ENCODE data around the gene RTN4RL1. TPM values are rescaled to one million over a fixed set of nuclear protein-coding genes. Genes with fewer than 3 reads are reported as not detected.

RTN4RL1 gene
- total RNA-seq, 4 donors from 2014 or later, result 7.3 to 12.6 (median 7.8) TPM

DNA sequence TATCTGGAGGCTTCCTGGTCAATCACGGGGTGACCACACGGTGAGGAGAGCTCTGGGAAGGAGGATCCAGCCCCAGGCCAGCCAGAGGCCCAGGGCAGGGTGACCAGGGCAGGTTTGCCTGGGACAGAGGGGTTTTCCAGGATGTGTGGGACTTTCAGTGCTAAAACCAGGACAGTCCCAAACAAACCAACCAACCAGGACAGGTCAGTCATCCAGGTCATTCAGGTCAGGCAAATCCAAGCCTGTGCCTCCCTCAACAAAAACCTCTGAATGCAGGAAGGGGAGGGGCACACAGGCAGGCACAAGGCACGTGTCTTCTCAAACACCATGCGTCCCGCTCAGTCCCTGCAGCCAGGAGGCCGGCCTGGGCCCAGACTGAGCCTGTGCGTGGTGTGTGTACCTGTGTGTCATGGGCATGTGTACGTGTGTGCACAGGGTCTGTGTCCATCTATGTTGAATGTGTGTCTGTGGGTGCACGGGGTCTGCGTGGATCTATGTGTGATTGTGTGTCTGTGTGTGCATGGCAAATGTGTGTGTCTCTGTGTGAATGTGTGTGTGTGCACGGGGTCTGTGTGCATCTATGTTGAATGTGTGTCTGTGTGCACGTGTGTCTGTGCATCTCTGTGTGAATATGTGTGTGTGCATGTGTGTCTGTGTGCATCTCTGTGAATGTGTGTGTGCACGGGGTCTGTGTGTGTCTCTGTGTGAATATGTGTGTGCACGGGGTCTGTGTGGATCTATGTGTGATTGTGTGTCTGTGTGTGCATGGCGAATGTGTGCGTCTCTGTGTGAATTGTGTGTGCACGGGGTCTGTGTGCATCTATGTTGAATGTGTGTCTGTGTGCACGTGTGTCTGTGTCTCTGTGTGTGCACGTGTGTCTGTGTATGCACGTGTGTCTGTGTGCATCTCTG lies 78.9 kb downstream of the RTN4RL1 start:
- DNase-seq (ENCODE audit: low spot score in 2 of 2), result no peak

DNA sequence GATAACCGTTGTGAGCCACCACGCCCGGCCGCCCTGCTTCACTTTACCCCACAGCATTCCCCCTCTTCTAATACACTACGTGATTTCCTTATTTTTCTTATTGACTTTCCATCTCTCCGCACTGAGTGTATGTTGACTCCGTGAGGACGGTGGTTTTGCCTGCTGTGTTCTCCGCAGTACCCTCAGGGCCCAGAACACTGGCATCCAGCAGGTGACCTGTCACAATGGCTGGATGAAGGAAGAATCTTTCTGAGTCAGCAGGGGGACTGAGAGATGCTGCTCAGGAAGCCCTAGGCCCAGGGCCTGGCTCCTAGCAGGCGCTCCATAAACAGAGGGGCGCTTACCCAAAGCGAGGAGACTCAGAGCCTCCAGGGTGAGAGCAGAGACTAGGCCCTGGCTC lies 79.5 kb downstream of the RTN4RL1 start:
- TF ChIP-seq, protein P1, sequence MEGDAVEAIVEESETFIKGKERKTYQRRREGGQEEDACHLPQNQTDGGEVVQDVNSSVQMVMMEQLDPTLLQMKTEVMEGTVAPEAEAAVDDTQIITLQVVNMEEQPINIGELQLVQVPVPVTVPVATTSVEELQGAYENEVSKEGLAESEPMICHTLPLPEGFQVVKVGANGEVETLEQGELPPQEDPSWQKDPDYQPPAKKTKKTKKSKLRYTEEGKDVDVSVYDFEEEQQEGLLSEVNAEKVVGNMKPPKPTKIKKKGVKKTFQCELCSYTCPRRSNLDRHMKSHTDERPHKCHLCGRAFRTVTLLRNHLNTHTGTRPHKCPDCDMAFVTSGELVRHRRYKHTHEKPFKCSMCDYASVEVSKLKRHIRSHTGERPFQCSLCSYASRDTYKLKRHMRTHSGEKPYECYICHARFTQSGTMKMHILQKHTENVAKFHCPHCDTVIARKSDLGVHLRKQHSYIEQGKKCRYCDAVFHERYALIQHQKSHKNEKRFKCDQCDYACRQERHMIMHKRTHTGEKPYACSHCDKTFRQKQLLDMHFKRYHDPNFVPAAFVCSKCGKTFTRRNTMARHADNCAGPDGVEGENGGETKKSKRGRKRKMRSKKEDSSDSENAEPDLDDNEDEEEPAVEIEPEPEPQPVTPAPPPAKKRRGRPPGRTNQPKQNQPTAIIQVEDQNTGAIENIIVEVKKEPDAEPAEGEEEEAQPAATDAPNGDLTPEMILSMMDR (IDR thresholded peaks at IDR 0.05), result no peak
- TF ChIP-seq POLR2A (IDR thresholded peaks at IDR 0.05) (no peak), EP300 (IDR thresholded peaks at IDR 0.05) (no peak)
- 79 to 92% methylated on average over 9 to 12 of the region's 12 CpGs for WGBS, 2 donors
- no peak overlapping the region for H3K27ac ChIP-seq

More for the DNA sequence above, 78.9 kb downstream of the RTN4RL1 start:
- WGBS, 2 donors, result 81 to 82% methylated on average over 19 to 20 of the region's 20 CpGs
- peaks cover 0 to 6% of the 10 kb centered on the region in 2 donors for H3K27me3 ChIP-seq
- no peak for TF ChIP-seq EP300 (IDR thresholded peaks at IDR 0.05)
- TF ChIP-seq POLR2A (IDR thresholded peaks at IDR 0.05), result no peak
- H3K4me1 ChIP-seq, result peaks cover 0 to 8% (median 4%) of the 10 kb centered on the region in 4 donors
- H3K4me3 ChIP-seq, result no peak overlapping the region
- H3K36me3 ChIP-seq, result no peaks in the 10 kb centered on the region
- no peak overlapping the region for H3K27ac ChIP-seq
- H3K9me3 ChIP-seq, result no peaks in the 10 kb centered on the region

DNA sequence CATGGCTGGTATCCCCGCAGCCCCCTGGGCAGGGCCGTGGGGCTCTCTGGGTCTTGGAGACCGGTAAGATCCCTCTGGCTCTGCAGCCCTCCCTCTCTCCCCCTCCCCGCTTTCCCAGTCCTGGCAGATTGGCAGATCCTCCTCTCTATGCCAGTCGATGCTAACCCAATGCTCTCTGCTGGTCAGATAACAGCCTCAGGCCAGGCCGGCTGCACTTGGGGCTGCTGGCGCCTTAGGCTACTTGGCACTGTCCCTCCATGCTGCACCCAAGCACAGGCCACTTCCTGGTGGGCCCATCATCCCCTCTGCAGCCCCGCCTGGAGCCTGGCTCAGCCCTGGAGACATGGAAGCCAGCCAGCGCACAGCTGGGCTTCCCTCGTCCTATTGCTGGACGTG lies 81.7 kb downstream of the RTN4RL1 start:
- TF ChIP-seq POLR2A (IDR thresholded peaks at IDR 0.05) (no peak), EP300 (IDR thresholded peaks at IDR 0.05) (no peak)
- TF ChIP-seq, protein P1 (IDR thresholded peaks at IDR 0.05), result no peak
- Histone ChIP-seq H3K4me3 (no peak overlapping the region), H3K4me1 (peaks cover 0 to 22% (median 8%) of the 10 kb centered on the region in 4 donors), H3K9me3 (no peaks in the 10 kb centered on the region), H3K36me3 (no peaks in the 10 kb centered on the region), H3K27me3 (no peaks in the 10 kb centered on the region), H3K27ac (no peak overlapping the region)
- WGBS, 2 donors, result 65 to 80% methylated on average over 9 to 11 of the region's 11 CpGs
- DNase-seq (ENCODE audit: low spot score in 2 of 2), result no peak

More for the DNA sequence above, 79.5 kb downstream of the RTN4RL1 start:
- Histone ChIP-seq H3K27me3 (peaks cover 0 to 6% of the 10 kb centered on the region in 2 donors), H3K9me3 (no peaks in the 10 kb centered on the region), H3K36me3 (no peaks in the 10 kb centered on the region), H3K4me1 (peaks cover 0 to 14% (median 6%) of the 10 kb centered on the region in 4 donors), H3K4me3 (no peak overlapping the region)
- DNase-seq (ENCODE audit: low spot score in 2 of 2), result no peak

DNA sequence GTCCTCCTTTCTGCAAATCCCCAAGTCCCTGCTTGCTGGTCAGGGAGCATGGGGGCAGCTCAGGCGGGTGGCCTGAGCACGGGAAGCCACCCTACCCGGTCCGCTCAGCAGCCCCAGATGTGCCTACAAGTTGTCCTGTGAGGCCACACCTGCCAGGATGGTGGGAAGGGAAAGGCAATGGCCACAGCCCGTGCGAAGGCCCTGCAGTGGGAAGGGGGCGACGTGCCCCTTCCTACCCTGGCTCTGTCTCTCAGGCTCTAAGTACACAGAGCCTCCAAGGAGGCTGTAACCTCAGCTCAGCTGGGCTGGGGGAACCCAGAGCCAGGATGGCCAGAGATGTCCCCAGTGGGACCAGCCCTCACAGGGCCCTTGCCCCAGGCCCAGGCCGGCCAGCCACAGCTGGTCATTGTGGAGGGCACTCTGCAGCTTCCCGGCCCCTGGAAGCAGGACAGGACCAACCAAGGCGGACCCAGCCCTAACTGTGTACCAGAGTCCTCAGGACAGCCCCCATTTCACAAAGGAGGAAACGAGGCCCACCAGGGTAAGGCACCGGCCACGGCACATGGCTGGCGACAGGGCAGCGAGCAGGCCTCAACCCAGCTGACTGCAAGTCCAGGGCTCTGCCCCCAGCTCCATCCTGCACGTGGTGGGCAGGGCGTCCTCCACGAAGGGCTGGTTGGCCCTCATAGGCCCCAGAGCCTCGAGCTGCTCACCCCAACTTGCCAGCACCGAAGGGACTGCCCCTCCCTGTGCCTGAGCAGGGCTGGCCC lies 82.3 kb downstream of the RTN4RL1 start:
- H3K9me3 ChIP-seq, result no peaks in the 10 kb centered on the region
- H3K36me3 ChIP-seq, result no peaks in the 10 kb centered on the region
- no peak for DNase-seq (ENCODE audit: low spot score in 2 of 2)
- 83 to 98% methylated on average over 12 to 17 of the region's 21 CpGs for WGBS, 2 donors
- H3K27me3 ChIP-seq, result no peaks in the 10 kb centered on the region
- no peak overlapping the region for H3K27ac ChIP-seq
- TF ChIP-seq POLR2A (IDR thresholded peaks at IDR 0.05), result no peak
- TF ChIP-seq EP300 (IDR thresholded peaks at IDR 0.05), result no peak
- TF ChIP-seq, protein P1 (IDR thresholded peaks at IDR 0.05), result no peak
- H3K4me3 ChIP-seq, result no peak overlapping the region
- H3K4me1 ChIP-seq, result peaks cover 0 to 22% (median 8%) of the 10 kb centered on the region in 4 donors

DNA sequence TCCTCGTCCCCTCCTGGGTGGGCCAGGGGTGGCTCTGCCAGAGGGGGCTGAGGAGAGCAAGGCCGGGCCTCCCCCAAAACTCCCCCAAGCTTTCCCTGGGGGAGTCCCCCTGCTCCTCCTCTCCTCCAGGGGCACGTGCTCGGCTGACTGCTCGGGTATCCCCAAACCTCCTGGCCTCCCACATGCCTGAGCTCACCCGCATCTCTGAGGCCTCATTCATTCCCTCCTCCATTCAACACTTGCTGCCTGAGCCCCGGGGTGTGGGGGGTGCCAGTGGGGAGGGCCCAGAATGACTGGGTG lies 83.1 kb downstream of the RTN4RL1 start:
- TF ChIP-seq, protein P1 (IDR thresholded peaks at IDR 0.05), result no peak
- TF ChIP-seq POLR2A (IDR thresholded peaks at IDR 0.05), result no peak
- TF ChIP-seq EP300 (IDR thresholded peaks at IDR 0.05), result no peak
- Histone ChIP-seq H3K27ac (no peak overlapping the region), H3K27me3 (no peaks in the 10 kb centered on the region), H3K4me1 (peaks cover 0 to 22% (median 8%) of the 10 kb centered on the region in 4 donors), H3K36me3 (peaks cover 0 to 6% (median 0%) of the 10 kb centered on the region in 3 donors), H3K4me3 (no peak overlapping the region), H3K9me3 (no peaks in the 10 kb centered on the region)
- no peak for DNase-seq (ENCODE audit: low spot score in 2 of 2)
- WGBS, 2 donors, result 33 to 50% methylated on average over 7 of the region's 7 CpGs

All from tibial nerve (tissue), 4 donors.